AG09309 (cell line): Measurements from ENCODE around the gene UBE2U.
A peak's percentile ranks its signal among the peaks of the same experiment; 100 is the strongest.

Source experiments
- DNase-seq: peaks from one replicate; pipeline ENCODE4 v3.0.0-alpha.2; 2010; ENCODE audit warnings: low read depth
- H3K4me3 ChIP-seq: 2 replicates; pipeline ENCODE4 v1.5.1; 2011; ENCODE audit warnings: mild to moderate bottlenecking, low read depth, low read length, moderate library complexity; ENCODE audit not compliant: control insufficient read depth
- TF ChIP-seq, protein P1 (sequence below): IDR thresholded peaks from 2 replicates; pipeline ENCODE4 v1.5.1; 2011; ENCODE audit warnings: mild to moderate bottlenecking, low read depth, low read length, inconsistent platforms; ENCODE audit not compliant: insufficient read depth, control insufficient read depth; ENCODE audit errors: missing control alignments

Gene UBE2U

DNA sequence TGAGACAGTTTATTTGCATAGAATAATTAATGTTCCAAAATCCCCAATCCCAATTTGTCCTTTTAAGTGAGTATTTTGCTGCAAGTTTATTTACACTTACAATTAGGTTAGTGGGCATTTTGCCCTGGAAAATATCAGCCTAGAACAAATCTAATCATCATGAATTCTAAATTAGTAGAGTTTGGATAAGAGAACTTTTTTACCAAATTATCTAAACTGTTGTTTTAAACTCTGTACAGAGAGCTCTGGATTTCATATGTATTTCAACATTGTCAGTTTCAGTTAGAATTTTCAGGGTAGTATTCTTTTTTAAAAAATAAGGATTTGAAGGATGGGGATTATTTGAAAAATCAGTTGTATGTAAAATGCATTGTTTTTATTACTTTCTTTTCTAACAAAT, 27.8 kb upstream of the UBE2U start:
- H3K4me3 ChIP-seq: no peak overlapping the region
- TF ChIP-seq, protein P1, sequence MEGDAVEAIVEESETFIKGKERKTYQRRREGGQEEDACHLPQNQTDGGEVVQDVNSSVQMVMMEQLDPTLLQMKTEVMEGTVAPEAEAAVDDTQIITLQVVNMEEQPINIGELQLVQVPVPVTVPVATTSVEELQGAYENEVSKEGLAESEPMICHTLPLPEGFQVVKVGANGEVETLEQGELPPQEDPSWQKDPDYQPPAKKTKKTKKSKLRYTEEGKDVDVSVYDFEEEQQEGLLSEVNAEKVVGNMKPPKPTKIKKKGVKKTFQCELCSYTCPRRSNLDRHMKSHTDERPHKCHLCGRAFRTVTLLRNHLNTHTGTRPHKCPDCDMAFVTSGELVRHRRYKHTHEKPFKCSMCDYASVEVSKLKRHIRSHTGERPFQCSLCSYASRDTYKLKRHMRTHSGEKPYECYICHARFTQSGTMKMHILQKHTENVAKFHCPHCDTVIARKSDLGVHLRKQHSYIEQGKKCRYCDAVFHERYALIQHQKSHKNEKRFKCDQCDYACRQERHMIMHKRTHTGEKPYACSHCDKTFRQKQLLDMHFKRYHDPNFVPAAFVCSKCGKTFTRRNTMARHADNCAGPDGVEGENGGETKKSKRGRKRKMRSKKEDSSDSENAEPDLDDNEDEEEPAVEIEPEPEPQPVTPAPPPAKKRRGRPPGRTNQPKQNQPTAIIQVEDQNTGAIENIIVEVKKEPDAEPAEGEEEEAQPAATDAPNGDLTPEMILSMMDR: no peak
- no peak for DNase-seq

DNA sequence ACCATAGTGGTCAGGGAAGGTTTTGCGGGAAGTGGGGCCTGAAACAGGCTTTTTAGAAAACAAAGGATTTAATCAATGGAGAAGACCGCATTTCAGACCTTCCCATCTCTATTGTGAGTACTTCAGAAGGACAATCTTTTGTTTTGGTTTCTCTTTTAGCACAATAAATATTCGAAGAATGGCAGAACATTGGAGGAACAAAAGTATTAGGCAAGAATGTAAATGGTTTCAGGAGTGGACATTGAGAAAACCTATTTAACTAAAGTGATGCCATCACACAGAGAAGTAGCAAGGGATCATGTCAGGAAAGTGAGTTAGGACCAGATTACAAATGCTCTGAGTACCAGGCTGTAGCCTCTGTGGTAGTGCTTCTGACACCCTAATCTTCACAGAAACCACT, 26.8 kb upstream of the UBE2U start:
- DNase-seq: no peak
- H3K4me3 ChIP-seq: no peak overlapping the region
- TF ChIP-seq, protein P1: no peak

DNA sequence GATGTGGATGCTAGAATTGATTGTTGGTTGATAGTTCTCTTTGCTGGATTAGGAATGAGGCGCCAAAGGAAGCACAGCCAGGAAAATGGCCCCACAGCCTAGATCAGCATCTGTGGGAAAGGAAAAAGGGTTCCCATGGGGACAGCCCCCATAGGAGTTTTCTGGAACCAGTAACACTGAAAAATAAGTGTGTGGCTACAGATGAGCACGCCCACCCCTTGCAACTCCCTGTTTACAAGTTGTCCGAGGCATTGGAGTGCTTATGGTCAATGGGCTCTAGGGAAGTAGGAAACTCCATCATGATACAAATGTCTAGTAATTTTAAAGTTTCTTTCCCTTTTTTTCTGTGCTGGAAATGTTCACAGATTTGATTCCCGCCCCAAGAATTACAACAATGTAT, 23.8 kb upstream of the UBE2U start:
- TF ChIP-seq, protein P1: no peak
- H3K4me3 ChIP-seq: no peak overlapping the region
- DNase-seq: no peak

DNA sequence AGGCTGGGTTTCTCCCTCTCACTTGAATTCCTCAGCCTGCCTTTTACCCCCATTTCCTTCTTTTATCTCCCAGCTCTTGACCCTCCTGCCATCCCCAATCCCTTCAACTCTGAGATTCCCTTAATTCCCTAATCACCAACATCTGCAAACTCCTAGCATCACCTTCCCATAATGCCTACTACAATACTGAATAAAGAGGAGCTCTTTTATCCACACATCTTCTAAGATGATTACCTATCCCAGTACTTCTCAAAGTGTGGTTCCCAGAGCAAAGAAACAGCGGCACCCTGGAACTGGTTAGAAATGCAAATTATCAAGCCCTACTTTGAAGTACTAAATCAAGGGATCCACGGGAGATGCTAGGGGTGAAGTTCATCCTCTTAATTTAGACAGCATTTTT, 21.2 kb upstream of the UBE2U start:
- no peak for DNase-seq
- TF ChIP-seq, protein P1: no peak
- H3K4me3 ChIP-seq: no peak overlapping the region

DNA sequence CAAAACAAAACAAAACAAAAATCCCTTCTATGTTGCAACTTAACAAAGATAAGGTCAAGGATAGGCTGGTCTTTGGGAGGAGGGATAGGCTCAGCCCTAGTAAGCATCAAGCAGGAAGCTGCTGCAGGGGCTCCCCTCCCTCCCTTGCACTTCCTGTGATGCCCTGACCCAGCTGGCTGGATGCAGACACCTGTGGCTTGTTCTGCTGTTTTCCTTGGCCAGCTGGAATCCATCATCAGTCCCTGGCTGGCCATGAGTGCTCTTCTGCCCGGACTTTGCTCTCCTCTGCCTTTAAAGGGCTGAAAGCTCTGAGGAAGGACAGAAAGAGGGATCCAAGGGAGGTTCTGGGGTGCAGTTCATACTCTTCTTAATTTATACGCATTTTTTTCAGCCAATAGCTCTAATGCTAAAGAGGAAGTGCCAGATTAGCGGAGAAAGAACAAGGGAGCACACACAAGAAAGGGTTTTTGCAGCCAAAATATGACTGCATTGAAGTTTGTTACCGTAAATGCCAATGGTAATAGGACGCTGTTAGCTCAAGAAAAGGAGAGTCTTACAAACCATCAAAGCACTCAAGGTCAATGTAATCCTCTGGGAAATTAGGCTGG, 19.9 kb upstream of the UBE2U start:
- DNase-seq: no peak
- H3K4me3 ChIP-seq: no peak overlapping the region
- TF ChIP-seq, protein P1: no peak

DNA sequence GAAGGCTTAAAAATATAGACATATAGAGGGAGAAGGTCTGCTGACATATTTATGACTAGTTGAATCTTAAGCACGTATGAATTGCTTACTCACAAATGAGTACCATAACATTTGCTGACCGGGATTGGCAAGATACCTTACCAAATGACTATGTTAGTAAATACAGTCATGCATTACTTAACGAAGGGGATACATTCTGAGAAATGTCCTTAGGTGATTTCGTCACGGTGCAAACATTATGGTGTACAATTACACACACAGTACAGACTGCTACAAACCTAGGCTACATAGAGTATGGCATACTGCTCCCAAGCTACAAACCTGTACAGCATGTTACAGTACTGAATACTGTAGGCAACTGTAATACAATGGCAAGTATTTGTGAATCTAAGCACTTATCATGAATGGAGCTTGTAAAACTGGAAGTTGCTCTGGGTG, 19.4 kb upstream of the UBE2U start:
- H3K4me3 ChIP-seq: no peak overlapping the region
- DNase-seq: peak; percentile 63
- TF ChIP-seq, protein P1: no peak

DNA sequence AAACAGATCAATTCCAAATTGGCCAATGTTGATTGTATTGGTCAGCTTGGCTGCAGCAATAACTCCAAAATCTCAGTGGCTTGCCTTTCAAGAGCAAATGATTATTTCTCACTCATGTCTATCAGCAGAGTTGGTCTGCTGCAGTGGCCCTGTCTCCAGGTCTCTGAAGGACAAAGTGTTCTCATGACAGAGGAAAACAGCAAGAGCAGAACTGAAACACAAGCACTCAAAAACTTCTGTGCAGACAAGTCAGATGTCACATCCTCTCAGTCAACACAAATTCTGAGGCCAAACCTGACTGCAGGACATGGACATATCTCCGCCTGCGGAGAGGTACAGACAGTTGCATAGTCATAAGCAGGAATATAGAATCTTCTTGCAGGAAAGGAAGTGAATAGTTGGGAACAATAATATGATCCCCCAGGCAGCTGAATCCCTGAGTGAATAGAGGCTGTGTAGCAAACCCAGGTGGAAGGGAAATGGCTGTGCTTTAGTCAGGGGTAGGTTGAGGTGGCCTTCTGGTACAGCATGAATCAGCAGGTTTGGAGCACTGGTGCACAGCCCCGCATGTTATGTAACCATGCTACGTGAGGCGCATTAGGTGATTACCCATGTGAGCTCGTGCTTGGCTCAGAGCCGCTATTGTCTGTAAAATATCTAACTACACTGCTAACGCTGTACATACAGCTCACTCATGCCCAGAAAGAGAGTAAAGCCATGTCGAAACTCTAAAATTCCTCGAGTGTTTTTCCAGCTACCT, 17.1 kb upstream of the UBE2U start:
- no peak overlapping the region for H3K4me3 ChIP-seq
- TF ChIP-seq, protein P1: no peak
- DNase-seq: no peak
